HepG2 (cell line): ENCODE measurements around the gene RGP1. TPM values are rescaled to one million over a fixed set of nuclear protein-coding genes. Genes with fewer than 3 reads are reported as not detected.

Experiments used
- AKNA ChIP-seq: sonication (generic); formaldehyde crosslinking; IDR thresholded peaks from 2 replicates; pipeline ENCODE4 v1.4.0; 2020; ENCODE audit warnings: missing genetic modification reagents, borderline replicate concordance
- ATF7-NPFF ChIP-seq: sonication (generic); formaldehyde crosslinking; IDR thresholded peaks from 2 replicates; pipeline ENCODE4 v1.8.1; 2023; ENCODE audit warnings: mild to moderate bottlenecking, low read depth, missing genetic modification reagents, moderate library complexity
- CREB1 ChIP-seq, 2 experiments: fragments of 450-650 bp in 1 of 2; IDR thresholded peaks; 2 replicates each; pipeline ENCODE4 v1.6.1; 2016 to 2017; ENCODE audit warnings: control low read depth in 1 of 2, mild to moderate bottlenecking in 1 of 2, missing compliant biosample characterization in 1 of 2, missing genetic modification characterization in 1 of 2
- FOXO1 ChIP-seq: sonication (generic); formaldehyde crosslinking; IDR thresholded peaks from 2 replicates; pipeline ENCODE4 v1.4.0; 2020; ENCODE audit warnings: missing genetic modification reagents
- GRHL1 ChIP-seq: sonication (generic); formaldehyde crosslinking; conservative IDR thresholded peaks from 2 replicates; pipeline ENCODE4 v1.8.0; 2022; ENCODE audit warnings: missing genetic modification reagents
- HHEX ChIP-seq: IDR thresholded peaks from 2 replicates; pipeline ENCODE4 v1.6.1; 2016; ENCODE audit warnings: control low read depth
- HOXA7 ChIP-seq: sonication (generic); formaldehyde crosslinking; IDR thresholded peaks from 2 replicates; pipeline ENCODE4 v1.8.1; 2022; ENCODE audit warnings: mild to moderate bottlenecking, missing genetic modification reagents, moderate library complexity
- IRX3 ChIP-seq: sonication (generic); formaldehyde crosslinking; IDR thresholded peaks from 2 replicates; pipeline ENCODE4 v1.8.1; 2023; ENCODE audit warnings: mild to moderate bottlenecking, low read depth, missing genetic modification reagents, borderline replicate concordance
- KDM3A ChIP-seq: IDR thresholded peaks from 2 replicates; pipeline ENCODE4 v1.6.1; 2018; ENCODE audit warnings: low read depth, missing compliant biosample characterization
- KLF16 ChIP-seq, 2 experiments: sonication (generic) in 1 of 2; formaldehyde crosslinking in 1 of 2; IDR thresholded peaks; 2 replicates each; pipeline versions ENCODE4 v1.6.1 to v1.8.0; 2016 to 2023; ENCODE audit warnings: missing genetic modification reagents in 2 of 2, missing compliant biosample characterization in 1 of 2
- NFYC ChIP-seq: IDR thresholded peaks from 2 replicates; pipeline ENCODE4 v1.6.1; 2016; ENCODE audit warnings: missing genetic modification reagents, missing compliant biosample characterization
- PAWR ChIP-seq: sonication (generic); formaldehyde crosslinking; IDR thresholded peaks from 2 replicates; pipeline ENCODE4 v1.4.0; 2020; ENCODE audit warnings: missing genetic modification reagents, mild to moderate bottlenecking, borderline replicate concordance
- POLR2AphosphoS5 ChIP-seq: IDR thresholded peaks from 2 replicates; pipeline ENCODE4 v1.6.1; 2012; ENCODE audit warnings: low read depth, low read length
- PRMT3 ChIP-seq: sonication (generic); formaldehyde crosslinking; IDR thresholded peaks from 2 replicates; pipeline ENCODE4 v1.8.1; 2022; ENCODE audit warnings: low read depth, mild to moderate bottlenecking, moderate library complexity, missing genetic modification reagents, borderline replicate concordance
- ZMYM3 ChIP-seq: sonication (generic); formaldehyde crosslinking; IDR thresholded peaks from 2 replicates; pipeline ENCODE4 v1.5.1; 2020; ENCODE audit warnings: mild to moderate bottlenecking, missing genetic modification reagents
- ZNF17 ChIP-seq: sonication (generic); formaldehyde crosslinking; IDR thresholded peaks from 2 replicates; pipeline ENCODE4 v1.5.0; 2020; ENCODE audit warnings: mild to moderate bottlenecking, missing genetic modification reagents
- ZNF253 ChIP-seq: sonication (generic); formaldehyde crosslinking; IDR thresholded peaks from 2 replicates; pipeline ENCODE4 v1.8.0; 2022; ENCODE audit warnings: mild to moderate bottlenecking, missing genetic modification reagents, borderline replicate concordance
- ZNF335 ChIP-seq: sonication (generic); formaldehyde crosslinking; IDR thresholded peaks from 2 replicates; pipeline ENCODE4 v1.4.0; 2020; ENCODE audit warnings: missing genetic modification reagents
- ZNF501 ChIP-seq: sonication (generic); formaldehyde crosslinking; IDR thresholded peaks from 2 replicates; pipeline ENCODE4 v1.5.1; 2020; ENCODE audit warnings: mild to moderate bottlenecking, moderate library complexity, missing genetic modification reagents
- ZNF572 ChIP-seq: sonication (generic); formaldehyde crosslinking; IDR thresholded peaks from 2 replicates; pipeline ENCODE4 v1.5.1; 2020; ENCODE audit warnings: mild to moderate bottlenecking, missing genetic modification reagents
- ZNF674 ChIP-seq: sonication (generic); formaldehyde crosslinking; IDR thresholded peaks from 2 replicates; pipeline ENCODE4 v1.5.0; 2020; ENCODE audit warnings: low read depth, mild to moderate bottlenecking, missing genetic modification reagents
- ZNF749 ChIP-seq: sonication (generic); formaldehyde crosslinking; IDR thresholded peaks from 2 replicates; pipeline ENCODE4 v1.8.0; 2022; ENCODE audit warnings: mild to moderate bottlenecking, missing genetic modification reagents, moderate library complexity, borderline replicate concordance
- ZNF781 ChIP-seq: sonication (generic); formaldehyde crosslinking; IDR thresholded peaks from 2 replicates; pipeline ENCODE4 v1.5.1; 2020; ENCODE audit warnings: borderline replicate concordance, mild to moderate bottlenecking, missing genetic modification reagents; ENCODE audit errors: not compliant biosample characterization
- ZSCAN12 ChIP-seq: sonication (generic); formaldehyde crosslinking; IDR thresholded peaks from 2 replicates; pipeline ENCODE4 v1.9.0; 2021; ENCODE audit warnings: mild to moderate bottlenecking, missing genetic modification reagents
- ZSCAN20 ChIP-seq: sonication (generic); formaldehyde crosslinking; IDR thresholded peaks from 2 replicates; pipeline ENCODE4 v1.4.0; 2020; ENCODE audit warnings: missing genetic modification reagents, mild to moderate bottlenecking, borderline replicate concordance
- polyA plus RNA-seq, 8 experiments: library from polyadenylated mRNA; depleted of rRNA in 3 of 8; stranded (reverse) in 7 of 8; unstranded in 1 of 8; fragments of >200 nt; fragmentation: Illumina TruSeq in 4 of 8; extraction: Trizol in 4 of 8; gene quantifications; 2 replicates each; pipeline versions ENCODE4 v1.2.1 to v1.2.3, GENCODE V29; 2011 to 2016; ENCODE audit warnings: low read depth in 4 of 8, missing spikeins in 1 of 8, mixed read lengths in 1 of 8; ENCODE audit not compliant: insufficient read depth in 1 of 8
- total RNA-seq, 5 experiments: library from RNA; depleted of rRNA; stranded (reverse); fragments of >200 nt; fragmentation: Illumina TruSeq; extraction: Trizol; gene quantifications; 2 replicates each; pipeline ENCODE4 v1.2.3, GENCODE V29; 2016; ENCODE audit warnings: low read depth in 1 of 5

Gene RGP1
- total and polyA plus RNA-seq, 2 of the 13 experiments (the other 11 are each of a cell fraction or from before 2014, with no cell fraction given), result 12.7 to 21.0 TPM

- TF ChIP-seq ZNF674 (CRISPR knock-in tag) (no peak), ZNF572 (no peak), ZNF335 (CRISPR knock-in tag) (peak; percentile 50; the same call in 1 of the 2 replicates), HOXA7 (CRISPR knock-in tag) (no peak), HHEX (CRISPR knock-in tag) (no peak), KLF16 (CRISPR knock-in tag; IDR thresholded peaks at IDR 0.05) (peak in 1 of 2 experiments; percentile 79; a peak in 2 of 4 replicates), ZNF781 (CRISPR knock-in tag) (peak; percentile 66), FOXO1 (CRISPR knock-in tag) (no peak; the same call in 1 of the 2 replicates), ATF7-NPFF (peak; percentile 69; the same call in 1 of the 2 replicates), ZNF501 (CRISPR knock-in tag) (peak; percentile 89), POLR2AphosphoS5 (peak; percentile 78), NFYC (CRISPR knock-in tag) (0 out of 2 replicates have a peak, but pooled peaks have one; percentile 51), ZNF17 (CRISPR knock-in tag) (no peak), PRMT3 (CRISPR knock-in tag) (no peak), AKNA (no peak), PAWR (no peak), ZSCAN12 (no peak), ZMYM3 (CRISPR knock-in tag) (no peak; the same call in 1 of the 2 replicates), GRHL1 (CRISPR knock-in tag) (no peak), ZSCAN20 (CRISPR knock-in tag) (0 out of 2 replicates have a peak, but pooled peaks have one; percentile 34), ZNF749 (no peak), IRX3 (CRISPR knock-in tag) (no peak), ZNF253 (CRISPR knock-in tag) (no peak), KDM3A (CRISPR knock-in tag) (peak; percentile 79), CREB1 (IDR thresholded peaks at IDR 0.05) (peak; percentile 80), CREB1 (CRISPR knock-in tag; IDR thresholded peaks at IDR 0.05) (peak; percentile 95)
Measured at GRCh38 chr9:35732185-35732799, 16.8 kb upstream of the RGP1 start, which contains the start of the genes CREB3 and TLN1 (continued).
